GM12891 (cell line): ENCODE data around the gene PCDHGB4.
"Not testable (repeated sequence)": the region's sequence is repeated elsewhere in the genome, so short reads cannot be mapped to it uniquely, and the experiment has no call there.

Experiments
- DNase-seq: peaks from one replicate; pipeline ENCODE4 v3.0.0; 2011; ENCODE audit warnings: low spot score; ENCODE audit not compliant: insufficient read length
- FAIRE-seq: peaks from 2 replicates; lab custom pipeline; 2011; peaks lifted over from hg19 to GRCh38; lab: Jason Lieb, UNC
- PAX5 ChIP-seq: IDR thresholded peaks from 2 replicates; pipeline ENCODE4 v1.6.1; 2011; ENCODE audit warnings: low read length, moderate library complexity, mild to moderate bottlenecking; ENCODE audit not compliant: insufficient read depth, severe bottlenecking
- POLR2A ChIP-seq: IDR thresholded peaks from 2 replicates; pipeline ENCODE4 v1.6.1; 2011; ENCODE audit warnings: low read depth, low read length, control low read depth
- POLR2AphosphoS5 ChIP-seq: IDR thresholded peaks from 2 replicates; pipeline ENCODE4 v1.6.1; 2011; ENCODE audit warnings: low read depth, low read length, control low read depth
- POU2F2 ChIP-seq: IDR thresholded peaks from 2 replicates; pipeline ENCODE4 v1.6.1; 2011; ENCODE audit warnings: low read depth, mild to moderate bottlenecking, control low read depth, low read length, moderate library complexity
- SPI1 ChIP-seq: IDR thresholded peaks from 2 replicates; pipeline ENCODE4 v1.6.1; 2011; ENCODE audit warnings: low read depth, low read length, control low read depth
- TAF1 ChIP-seq: IDR thresholded peaks from 2 replicates; pipeline ENCODE4 v1.6.1; 2011; ENCODE audit warnings: low read depth, low read length, control low read depth

PCDHGB4 gene

DNA sequence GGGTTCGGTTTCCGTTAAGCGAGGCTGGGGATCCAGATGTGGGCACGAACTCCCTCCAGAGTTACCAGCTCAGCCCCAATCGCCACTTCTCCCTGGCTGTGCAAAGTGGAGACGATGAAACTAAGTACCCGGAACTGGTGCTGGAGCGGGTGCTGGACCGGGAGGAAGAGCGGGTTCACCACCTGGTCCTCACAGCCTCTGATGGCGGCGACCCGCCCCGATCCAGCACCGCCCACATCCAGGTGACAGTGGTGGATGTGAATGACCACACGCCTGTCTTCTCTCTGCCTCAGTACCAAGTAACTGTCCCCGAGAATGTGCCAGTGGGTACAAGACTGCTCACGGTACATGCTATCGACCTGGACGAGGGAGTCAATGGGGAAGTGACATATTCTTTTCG lies 4.2 kb upstream of the PCDHGB4 start:
- TF ChIP-seq POU2F2, result no peak
- TF ChIP-seq POLR2A, result no peak
- FAIRE-seq (no peak), DNase-seq (no peak)

DNA sequence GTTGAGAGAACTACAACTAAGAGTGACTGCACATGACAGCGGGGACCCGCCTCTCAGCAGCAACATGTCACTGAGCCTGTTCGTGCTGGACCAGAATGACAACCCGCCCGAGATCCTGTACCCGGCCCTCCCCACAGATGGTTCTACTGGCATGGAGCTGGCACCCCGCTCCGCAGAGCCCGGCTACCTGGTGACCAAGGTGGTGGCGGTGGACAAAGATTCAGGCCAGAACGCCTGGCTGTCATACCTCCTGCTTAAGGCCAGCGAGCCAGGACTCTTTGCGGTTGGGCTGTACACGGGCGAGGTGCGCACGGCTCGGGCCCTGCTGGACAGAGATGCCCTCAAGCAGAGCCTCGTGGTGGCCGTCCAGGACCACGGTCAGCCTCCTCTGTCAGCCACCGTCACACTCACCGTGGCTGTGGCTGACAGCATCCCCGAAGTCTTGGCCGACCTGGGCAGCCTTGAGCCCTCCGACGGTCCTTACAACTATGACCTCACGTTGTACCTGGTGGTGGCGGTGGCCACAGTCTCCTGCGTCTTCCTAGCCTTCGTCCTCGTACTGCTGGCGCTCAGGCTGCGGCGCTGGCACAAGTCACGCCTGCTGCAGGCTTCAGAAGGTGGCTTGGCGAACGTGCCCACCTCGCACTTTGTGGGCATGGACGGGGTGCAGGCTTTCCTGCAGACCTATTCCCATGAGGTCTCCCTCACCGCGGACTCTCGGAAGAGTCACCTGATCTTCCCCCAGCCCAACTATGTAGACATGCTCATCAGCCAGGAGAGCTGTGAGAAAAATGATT lies 2.8 kb upstream of the PCDHGB4 start:
- TF ChIP-seq SPI1 (no peak), POLR2A (no peak), POLR2AphosphoS5 (no peak), POU2F2 (no peak), TAF1 (no peak), PAX5 (no peak)
- FAIRE-seq (no peak), DNase-seq (no peak)

DNA sequence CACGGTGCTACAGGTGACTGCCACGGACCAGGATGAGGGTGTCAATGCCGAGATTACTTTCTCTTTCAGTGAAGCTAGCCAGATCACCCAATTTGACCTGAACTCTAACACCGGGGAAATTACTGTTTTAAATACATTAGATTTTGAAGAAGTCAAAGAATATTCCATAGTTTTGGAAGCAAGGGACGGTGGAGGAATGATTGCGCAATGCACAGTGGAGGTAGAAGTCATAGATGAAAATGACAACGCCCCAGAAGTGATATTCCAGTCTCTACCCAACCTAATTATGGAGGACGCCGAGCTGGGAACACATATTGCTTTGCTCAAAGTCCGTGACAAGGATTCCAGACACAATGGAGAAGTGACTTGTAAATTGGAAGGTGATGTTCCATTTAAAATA lies 1.2 kb downstream of the PCDHGB4 start:
- DNase-seq (no peak), FAIRE-seq (no peak)
- TF ChIP-seq POU2F2 (no peak), POLR2AphosphoS5 (no peak), POLR2A (no peak)

DNA sequence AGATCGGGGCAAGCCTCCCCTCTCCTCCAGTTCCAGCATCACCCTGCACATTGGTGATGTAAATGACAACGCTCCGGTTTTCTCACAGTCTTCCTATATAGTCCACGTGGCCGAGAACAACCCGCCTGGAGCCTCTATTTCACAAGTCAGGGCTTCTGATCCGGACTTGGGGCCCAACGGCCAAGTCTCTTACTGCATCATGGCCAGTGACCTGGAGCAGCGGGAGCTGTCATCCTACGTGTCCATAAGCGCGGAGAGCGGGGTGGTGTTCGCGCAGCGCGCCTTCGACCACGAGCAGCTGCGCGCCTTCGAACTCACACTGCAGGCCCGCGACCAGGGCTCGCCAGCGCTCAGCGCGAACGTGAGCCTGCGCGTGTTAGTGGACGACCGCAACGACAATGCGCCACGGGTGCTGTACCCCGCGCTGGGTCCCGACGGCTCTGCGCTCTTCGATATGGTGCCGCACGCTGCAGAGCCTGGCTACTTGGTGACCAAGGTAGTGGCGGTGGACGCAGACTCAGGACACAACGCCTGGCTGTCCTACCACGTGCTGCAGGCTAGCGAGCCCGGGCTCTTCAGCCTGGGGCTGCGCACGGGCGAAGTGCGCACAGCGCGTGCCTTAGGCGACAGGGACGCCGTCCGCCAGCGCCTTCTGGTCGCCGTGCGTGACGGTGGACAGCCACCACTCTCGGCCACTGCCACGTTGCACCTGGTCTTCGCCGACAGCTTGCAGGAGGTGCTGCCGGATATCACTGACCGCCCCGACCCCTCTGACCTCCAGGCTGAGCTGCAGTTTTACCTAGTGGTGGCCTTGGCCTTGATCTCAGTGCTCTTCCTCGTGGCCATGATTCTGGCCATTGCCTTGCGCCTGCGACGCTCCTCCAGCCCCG lies 1.9 kb downstream of the PCDHGB4 start:
- no peak for TF ChIP-seq POLR2AphosphoS5
- no peak for TF ChIP-seq POU2F2
- no peak for TF ChIP-seq PAX5
- no peak for TF ChIP-seq TAF1
- TF ChIP-seq POLR2A, result no peak
- no peak for TF ChIP-seq SPI1
- FAIRE-seq (no peak), DNase-seq (no peak)

DNA sequence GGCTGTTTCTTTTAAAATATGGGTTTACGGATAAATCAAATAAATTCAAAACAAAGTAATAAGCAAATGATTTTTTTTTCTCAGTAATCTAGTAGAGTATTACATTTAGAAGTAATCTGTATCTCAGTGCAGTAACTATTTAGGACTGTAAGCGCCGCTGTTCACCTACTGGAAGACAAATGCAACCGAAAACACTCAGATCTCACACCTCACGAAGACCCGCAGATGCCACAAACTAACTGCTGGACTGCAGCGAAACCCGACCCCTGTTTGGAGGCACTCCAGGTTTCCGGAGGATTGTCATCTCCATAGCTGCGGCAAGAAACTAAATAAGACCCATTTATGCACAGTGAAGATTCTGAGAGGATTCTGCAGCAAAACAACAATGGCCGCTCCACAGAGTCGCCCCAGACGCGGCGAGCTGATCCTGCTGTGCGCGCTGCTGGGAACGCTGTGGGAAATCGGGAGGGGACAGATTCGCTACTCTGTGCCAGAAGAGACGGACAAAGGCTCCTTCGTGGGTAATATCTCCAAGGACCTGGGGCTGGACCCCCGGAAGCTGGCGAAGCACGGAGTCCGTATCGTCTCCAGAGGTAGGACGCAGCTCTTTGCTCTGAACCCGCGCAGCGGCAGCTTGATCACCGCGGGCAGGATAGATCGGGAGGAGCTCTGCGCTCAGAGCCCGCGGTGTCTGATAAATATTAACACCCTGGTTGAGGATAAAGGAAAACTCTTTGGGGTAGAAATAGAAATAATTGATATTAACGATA lies 5.1 kb downstream of the PCDHGB4 start, which contains the start of gene PCDHGA8:
Gene PCDHGA8 (plus strand): TSS at position 205 of the 770 bp plus-strand sequence. CDS start 181 bp downstream, at position 386.
- TF ChIP-seq SPI1 (no peak), POLR2AphosphoS5 (no peak), TAF1 (no peak), POU2F2 (no peak), PAX5 (no peak), POLR2A (no peak)
- DNase-seq, result no peak

DNA sequence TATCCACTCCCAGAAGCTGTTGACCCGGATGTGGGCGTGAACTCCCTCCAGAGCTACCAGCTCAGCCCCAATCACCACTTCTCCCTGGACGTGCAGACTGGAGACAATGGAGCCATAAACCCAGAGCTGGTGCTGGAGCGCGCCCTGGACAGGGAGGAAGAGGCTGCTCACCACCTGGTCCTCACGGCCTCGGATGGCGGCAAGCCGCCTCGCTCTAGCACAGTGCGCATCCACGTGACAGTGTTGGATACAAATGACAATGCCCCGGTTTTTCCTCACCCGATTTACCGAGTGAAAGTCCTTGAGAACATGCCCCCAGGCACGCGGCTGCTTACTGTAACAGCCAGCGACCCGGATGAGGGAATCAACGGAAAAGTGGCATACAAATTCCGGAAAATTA lies 5.8 kb downstream of the PCDHGB4 start:
- TF ChIP-seq TAF1 (no peak), POU2F2 (no peak), POLR2A (no peak), POLR2AphosphoS5 (no peak), SPI1 (no peak), PAX5 (no peak)
- FAIRE-seq, result no peak
- no peak for DNase-seq

More for the DNA sequence above, 5.1 kb downstream of the PCDHGB4 start, which contains the start of gene PCDHGA8:
- FAIRE-seq, result no peak

DNA sequence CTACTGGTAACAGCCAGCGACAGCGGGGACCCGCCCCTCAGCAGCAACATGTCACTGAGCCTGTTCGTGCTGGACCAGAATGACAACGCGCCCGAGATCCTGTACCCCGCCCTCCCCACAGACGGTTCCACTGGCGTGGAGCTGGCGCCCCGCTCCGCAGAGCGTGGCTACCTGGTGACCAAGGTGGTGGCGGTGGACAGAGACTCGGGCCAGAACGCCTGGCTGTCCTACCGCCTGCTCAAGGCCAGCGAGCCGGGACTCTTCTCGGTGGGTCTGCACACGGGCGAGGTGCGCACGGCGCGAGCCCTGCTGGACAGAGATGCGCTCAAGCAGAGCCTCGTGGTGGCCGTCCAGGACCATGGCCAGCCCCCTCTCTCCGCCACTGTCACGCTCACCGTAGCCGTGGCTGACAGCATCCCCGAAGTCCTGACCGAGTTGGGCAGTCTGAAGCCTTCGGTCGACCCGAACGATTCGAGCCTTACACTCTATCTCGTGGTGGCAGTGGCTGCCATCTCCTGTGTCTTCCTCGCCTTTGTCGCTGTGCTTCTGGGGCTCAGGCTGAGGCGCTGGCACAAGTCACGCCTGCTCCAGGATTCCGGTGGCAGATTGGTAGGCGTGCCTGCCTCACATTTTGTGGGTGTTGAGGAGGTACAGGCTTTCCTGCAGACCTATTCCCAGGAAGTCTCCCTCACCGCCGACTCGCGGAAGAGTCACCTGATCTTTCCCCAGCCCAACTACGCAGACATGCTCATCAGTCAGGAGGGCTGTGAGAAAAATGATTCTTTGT lies 7.1 kb downstream of the PCDHGB4 start:
- FAIRE-seq, DNase-seq: not testable (repeated sequence)

DNA sequence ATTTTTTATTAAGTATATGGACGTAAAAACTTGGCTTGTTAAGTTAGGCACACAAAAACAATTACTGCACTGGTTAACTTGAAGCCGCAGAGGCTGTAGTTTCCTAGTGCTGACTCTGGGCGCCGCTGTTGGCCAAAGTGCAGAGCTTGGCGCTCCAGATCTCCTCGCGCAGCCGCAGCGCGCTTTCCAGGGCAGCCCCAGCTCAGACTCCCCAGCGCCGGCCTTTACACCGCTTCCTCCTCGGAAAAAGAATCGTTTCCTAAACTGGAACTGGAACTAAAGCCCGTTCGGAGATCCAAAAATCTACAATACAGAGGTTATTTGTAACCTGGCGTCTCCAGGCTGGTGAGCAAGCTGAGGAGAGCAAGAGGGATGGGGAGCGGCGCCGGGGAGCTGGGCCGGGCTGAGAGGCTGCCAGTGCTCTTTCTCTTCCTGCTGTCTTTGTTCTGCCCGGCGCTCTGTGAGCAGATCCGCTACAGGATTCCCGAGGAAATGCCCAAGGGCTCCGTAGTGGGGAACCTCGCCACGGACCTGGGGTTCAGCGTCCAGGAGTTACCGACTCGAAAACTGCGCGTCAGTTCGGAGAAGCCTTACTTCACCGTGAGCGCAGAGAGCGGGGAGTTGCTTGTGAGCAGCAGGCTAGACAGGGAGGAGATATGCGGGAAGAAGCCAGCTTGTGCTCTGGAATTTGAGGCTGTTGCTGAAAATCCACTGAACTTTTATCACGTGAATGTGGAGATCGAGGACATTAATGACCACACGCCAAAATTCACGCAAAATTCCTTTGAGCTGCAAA lies 10.5 kb downstream of the PCDHGB4 start, which contains the start of gene PCDHGB5:
Gene PCDHGB5 (plus strand): TSS at position 192 of the 796 bp plus-strand sequence. CDS start 181 bp downstream, at position 373.
- not testable (repeated sequence) for FAIRE-seq, DNase-seq
